ENCODE data around the gene AGO3. TPM values are rescaled to one million over a fixed set of nuclear protein-coding genes. Genes with fewer than 3 reads are reported as not detected.

The AGO3 gene
- total RNA-seq, 2 experiments from 2014 or later, result 23.3 to 33.8 TPM

DNA sequence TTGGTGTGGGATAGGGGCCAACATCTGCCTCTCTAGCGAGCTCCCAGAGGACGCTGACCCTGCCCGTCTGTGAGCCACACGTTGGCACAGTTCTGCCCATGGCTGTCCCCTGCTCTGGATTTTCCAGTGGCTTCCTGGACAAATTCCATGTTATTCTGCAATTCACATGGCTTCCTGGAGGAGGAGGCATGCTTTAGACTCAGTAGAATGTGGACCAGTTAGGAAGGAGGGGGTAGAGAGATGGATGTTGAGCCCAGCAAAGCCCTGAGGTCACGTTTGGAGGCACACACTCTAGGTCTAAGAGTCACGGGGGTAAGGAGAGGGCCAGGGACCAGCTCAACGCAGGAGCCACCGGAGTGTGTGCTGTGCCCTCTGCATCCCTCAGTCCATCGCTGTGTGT lies 181.9 kb downstream of the AGO3 start:
- Mint-ChIP-seq H3K4me3 (no peak overlapping the region), H3K4me1 (peaks cover 17% of the 10 kb centered on the region), H3K36me3 (ENCODE audit: low read depth) (no peaks in the 10 kb centered on the region), H3K27ac (no peak overlapping the region), H3K9me3 (ENCODE audit: low read depth) (no peaks in the 10 kb centered on the region), H3K27me3 (no peaks in the 10 kb centered on the region)
- DNase-seq (no peak), ATAC-seq (no peak)
- intact Hi-C loops (cut with DNase I, micrococcal nuclease), result no loop called here
- POLR2A ChIA-PET, result no interaction called here
- CTCF ChIA-PET, result interaction anchor here (0.9 kb wide), 1 partner anchor 37 kb away, joined by 3 read pairs; no protein-coding TSS in a partner anchor

GRCh38 chr1:36114371-36114770 lies 183.5 kb downstream of the AGO3 start:
- ChIA-PET POLR2A (interaction anchor here (0.7 kb wide), 1 partner anchor 12 kb away, joined by 5 read pairs; no protein-coding TSS in a partner anchor), CTCF (interaction anchor here (1.3 to 2.5 kb wide), 2 partner anchors 20 to 171 kb away, joined by 3 to 8 read pairs; no protein-coding TSS in a partner anchor)
- Mint-ChIP-seq H3K27ac (no peak overlapping the region), H3K36me3 (ENCODE audit: low read depth) (no peaks in the 10 kb centered on the region), H3K4me1 (peaks cover 5% of the 10 kb centered on the region), H3K9me3 (ENCODE audit: low read depth) (no peaks in the 10 kb centered on the region), H3K4me3 (no peak overlapping the region), H3K27me3 (no peaks in the 10 kb centered on the region)
- no peak for ATAC-seq
- intact Hi-C loops (cut with DNase I, micrococcal nuclease), result no loop called here
- DNase-seq, result no peak

GRCh38 chr1:36115200-36115669 lies 184.3 kb downstream of the AGO3 start:
- intact Hi-C loops (cut with DNase I, micrococcal nuclease), result no loop called here
- Mint-ChIP-seq H3K27me3 (no peaks in the 10 kb centered on the region), H3K27ac (no peak overlapping the region), H3K9me3 (ENCODE audit: low read depth) (no peaks in the 10 kb centered on the region), H3K4me1 (peaks cover 4% of the 10 kb centered on the region), H3K4me3 (no peak overlapping the region), H3K36me3 (ENCODE audit: low read depth) (no peaks in the 10 kb centered on the region)
- DNase-seq (no peak), ATAC-seq (no peak)
- ChIA-PET CTCF (interaction anchor here (2.5 kb wide), 1 partner anchor 170 kb away, joined by 8 read pairs; no protein-coding TSS in a partner anchor), POLR2A (no interaction called here)

DNA sequence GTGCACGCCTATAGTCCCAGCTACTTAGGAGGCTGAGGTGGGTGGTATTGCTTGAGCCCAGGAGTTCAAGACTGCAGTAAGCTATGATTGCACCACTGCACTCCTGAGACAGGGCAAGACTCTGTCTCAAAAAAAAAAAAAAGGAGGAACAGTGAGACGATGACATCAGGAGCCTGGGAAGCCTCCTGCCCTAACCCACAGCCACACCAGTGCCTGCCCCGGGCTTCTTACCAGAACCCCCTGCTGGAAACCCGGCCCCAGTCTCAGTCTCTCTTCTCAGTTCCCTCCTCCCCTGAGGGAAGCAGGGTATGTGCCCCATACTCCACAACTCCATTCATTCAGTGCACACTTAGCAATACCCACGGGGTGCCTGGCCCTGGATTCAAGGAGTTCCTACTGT lies 185.0 kb downstream of the AGO3 start:
- no peaks in the 10 kb centered on the region for H3K36me3 Mint-ChIP-seq (ENCODE audit: low read depth)
- no peak for ATAC-seq
- no peak overlapping the region for H3K27ac Mint-ChIP-seq
- intact Hi-C loops (cut with DNase I, micrococcal nuclease), result no loop called here
- H3K27me3 Mint-ChIP-seq, result no peaks in the 10 kb centered on the region
- ChIA-PET CTCF (interaction anchor here (1.9 to 2.5 kb wide), 2 partner anchors 19 to 170 kb away, joined by 5 to 8 read pairs; no protein-coding TSS in a partner anchor), POLR2A (no interaction called here)
- H3K9me3 Mint-ChIP-seq (ENCODE audit: low read depth), result no peaks in the 10 kb centered on the region
- H3K4me3 Mint-ChIP-seq, result no peak overlapping the region
- no peak for DNase-seq
- peaks cover 4% of the 10 kb centered on the region for H3K4me1 Mint-ChIP-seq

DNA sequence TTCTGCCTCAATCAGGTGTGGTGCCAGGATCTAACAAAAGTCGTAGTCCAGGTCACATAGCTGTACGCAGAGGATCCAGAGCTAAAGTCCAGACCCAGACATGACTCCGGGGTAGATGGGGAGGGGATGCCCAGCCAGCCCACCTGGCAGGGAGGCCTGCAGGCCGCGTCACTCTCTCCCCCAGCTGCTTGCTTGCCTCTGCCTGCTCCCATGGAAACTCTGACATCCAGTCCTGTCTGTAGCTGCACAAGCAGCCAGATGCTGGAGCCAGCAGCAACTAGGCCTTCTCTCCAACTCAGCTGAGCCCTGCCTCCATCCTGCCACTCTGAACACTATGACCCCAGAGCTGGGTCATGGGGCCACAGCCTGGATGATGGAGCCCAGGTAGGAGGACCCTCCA lies 186.0 kb downstream of the AGO3 start:
- H3K27ac Mint-ChIP-seq, result no peak overlapping the region
- no peak overlapping the region for H3K4me3 Mint-ChIP-seq
- DNase-seq (no peak), ATAC-seq (peak; percentile 19)
- intact Hi-C loops (cut with DNase I, micrococcal nuclease), result no loop called here
- no peaks in the 10 kb centered on the region for H3K36me3 Mint-ChIP-seq (ENCODE audit: low read depth)
- no peaks in the 10 kb centered on the region for H3K4me1 Mint-ChIP-seq
- ChIA-PET POLR2A (interaction anchor here (1.2 kb wide), 1 partner anchor 152 kb away, joined by 3 read pairs; no protein-coding TSS in a partner anchor), CTCF (interaction anchor here (0.9 to 1.9 kb wide), 3 partner anchors 12 to 18 kb away, joined by 4 to 5 read pairs (median 5); no protein-coding TSS in a partner anchor)
- no peaks in the 10 kb centered on the region for H3K9me3 Mint-ChIP-seq (ENCODE audit: low read depth)
- H3K27me3 Mint-ChIP-seq, result peaks cover 3% of the 10 kb centered on the region

DNA sequence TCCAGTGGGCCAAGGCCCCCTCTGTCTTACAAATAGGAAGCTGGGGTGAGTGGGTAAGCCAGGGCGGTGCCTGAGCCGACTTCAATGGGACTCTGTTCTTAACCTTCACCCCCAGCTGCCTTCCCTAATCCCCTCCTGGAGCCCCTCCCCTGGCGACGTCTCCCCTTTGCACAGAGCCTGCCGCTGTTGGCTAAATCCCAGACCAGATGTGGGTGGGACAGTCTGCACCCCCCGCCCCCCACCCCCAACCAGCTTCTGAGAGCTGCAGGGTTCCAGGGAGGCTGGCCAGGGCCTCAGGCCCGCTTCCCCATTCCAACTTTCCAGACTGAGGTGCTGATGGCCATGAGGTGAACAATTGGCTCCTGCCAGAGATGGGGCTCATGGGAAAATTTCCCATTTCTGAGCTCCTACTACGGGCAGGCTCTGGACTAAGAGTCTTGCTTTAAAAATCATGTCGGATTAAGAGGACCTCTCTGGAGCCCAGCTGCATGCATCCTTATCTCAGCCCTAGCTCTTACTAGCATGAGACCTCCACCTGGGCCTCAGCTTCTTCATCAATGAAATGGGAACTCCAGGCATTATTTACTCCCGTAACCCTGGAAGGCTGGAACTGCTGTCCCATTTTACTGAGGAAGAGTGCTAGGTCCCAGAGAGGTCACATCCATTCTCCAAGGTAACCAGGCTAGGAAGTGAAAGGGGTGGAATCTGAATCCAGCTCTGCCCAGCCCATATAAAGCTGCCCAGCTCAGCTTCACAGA lies 187.7 kb downstream of the AGO3 start:
- Mint-ChIP-seq H3K9me3 (ENCODE audit: low read depth) (no peaks in the 10 kb centered on the region), H3K4me1 (peaks cover 9% of the 10 kb centered on the region), H3K36me3 (ENCODE audit: low read depth) (no peaks in the 10 kb centered on the region), H3K27ac (no peak overlapping the region), H3K27me3 (peaks cover 20% of the 10 kb centered on the region), H3K4me3 (no peak overlapping the region)
- no peak for ATAC-seq
- ChIA-PET CTCF (interaction anchor here (0.6 to 1.8 kb wide), 6 partner anchors 13 to 399 kb away, joined by 3 to 8 read pairs (median 4); partner anchors contain the start of gene THRAP3), POLR2A (no interaction called here)
- intact Hi-C loops (cut with DNase I, micrococcal nuclease), result no loop called here
- no peak for DNase-seq

DNA sequence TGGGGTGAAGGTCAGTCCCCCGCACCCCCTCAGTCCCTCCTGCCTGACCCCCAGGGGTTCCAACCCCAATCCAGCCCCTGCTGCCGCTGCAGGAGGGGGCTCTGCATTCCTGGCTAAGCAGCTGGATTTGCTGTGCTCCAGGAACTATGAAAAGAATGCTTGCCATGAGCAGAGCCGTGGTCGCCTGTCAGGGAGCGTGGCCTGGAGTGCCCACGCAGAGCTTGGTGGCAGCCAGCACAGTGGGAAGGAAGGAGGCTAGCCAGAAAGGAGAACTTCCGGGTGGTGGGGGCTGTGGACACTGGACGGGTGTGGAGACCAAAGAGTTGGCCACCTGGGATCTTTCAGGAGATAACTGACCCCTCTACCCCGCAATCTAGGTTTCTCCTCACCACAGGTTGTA lies 188.6 kb downstream of the AGO3 start:
- DNase-seq, result no peak
- ATAC-seq, result no peak
- ChIA-PET CTCF (interaction anchor here (0.6 to 1.5 kb wide), 4 partner anchors 15 to 398 kb away, joined by 3 to 8 read pairs (median 4); partner anchors contain the start of gene THRAP3), POLR2A (no interaction called here)
- Mint-ChIP-seq H3K36me3 (ENCODE audit: low read depth) (no peaks in the 10 kb centered on the region), H3K27me3 (peaks cover 27% of the 10 kb centered on the region), H3K27ac (no peak overlapping the region), H3K4me1 (peaks cover 10% of the 10 kb centered on the region), H3K9me3 (ENCODE audit: low read depth) (no peaks in the 10 kb centered on the region), H3K4me3 (no peak overlapping the region)
- intact Hi-C loops (cut with DNase I, micrococcal nuclease), result no loop called here

Other genes with a start within 250 kb of the AGO3 start
- 10 to 100 TPM in 1 of 2 experiments, 1 to 10 TPM in 1; 7.4 to 10.9 TPM for gene C1orf216, start 212.2 kb upstream of the AGO3 start, total RNA-seq
- gene CLSPN, start 161.1 kb upstream of the AGO3 start, total RNA-seq, result 10 to 100 TPM; 45.7 to 57.8 TPM
- 10 to 100 TPM in 1 of 2 experiments, 1 to 10 TPM in 1; 4.1 to 10.1 TPM for gene AGO4, start 123.1 kb upstream of the AGO3 start, total RNA-seq
- gene AGO1, start 47.9 kb upstream of the AGO3 start, total RNA-seq, result 10 to 100 TPM; 31.5 to 34.6 TPM
- under 1 TPM in 1 of 2 experiments, not detected in 1; 0.16 TPM for gene TEKT2, start 153.0 kb downstream of the AGO3 start, total RNA-seq
- gene ADPRS, start 157.8 kb downstream of the AGO3 start, total RNA-seq, result 10 to 100 TPM; 34.0 to 43.9 TPM
- gene COL8A2, start 194.1 kb downstream of the AGO3 start, total RNA-seq, result under 1 TPM; 0.05 TPM
- gene TRAPPC3, start 218.4 kb downstream of the AGO3 start, total RNA-seq, result 10 to 100 TPM; 43.8 to 53.8 TPM
- gene MAP7D1, start 225.1 kb downstream of the AGO3 start, total RNA-seq, result 100 to 1,000 TPM; 122 to 133 TPM